8988T (cell line): ENCODE data around the gene SALL2.
"Not testable (repeated sequence)": the region's sequence is repeated elsewhere in the genome, so short reads cannot be mapped to it uniquely, and the experiment has no call there.

Experiments
- DNase-seq: peaks from one replicate; pipeline ENCODE4 v3.0.0; 2011

Gene SALL2

GRCh38 chr14:21525962-21526671 is at the start of gene SALL2:
Gene SALL2 (minus strand): TSS chr14:21526346. CDS start chr14:21526127, 219 bp downstream.
- no peak for DNase-seq

GRCh38 chr14:21575661-21576060 is 49.5 kb upstream of the SALL2 start:
- no peak for DNase-seq

- no peak for DNase-seq
Measured at GRCh38 chr14:21572604-21573003, 46.5 kb upstream of the SALL2 start.

GRCh38 chr14:21558703-21559170 is 32.6 kb upstream of the SALL2 start:
- DNase-seq = no peak

DNA sequence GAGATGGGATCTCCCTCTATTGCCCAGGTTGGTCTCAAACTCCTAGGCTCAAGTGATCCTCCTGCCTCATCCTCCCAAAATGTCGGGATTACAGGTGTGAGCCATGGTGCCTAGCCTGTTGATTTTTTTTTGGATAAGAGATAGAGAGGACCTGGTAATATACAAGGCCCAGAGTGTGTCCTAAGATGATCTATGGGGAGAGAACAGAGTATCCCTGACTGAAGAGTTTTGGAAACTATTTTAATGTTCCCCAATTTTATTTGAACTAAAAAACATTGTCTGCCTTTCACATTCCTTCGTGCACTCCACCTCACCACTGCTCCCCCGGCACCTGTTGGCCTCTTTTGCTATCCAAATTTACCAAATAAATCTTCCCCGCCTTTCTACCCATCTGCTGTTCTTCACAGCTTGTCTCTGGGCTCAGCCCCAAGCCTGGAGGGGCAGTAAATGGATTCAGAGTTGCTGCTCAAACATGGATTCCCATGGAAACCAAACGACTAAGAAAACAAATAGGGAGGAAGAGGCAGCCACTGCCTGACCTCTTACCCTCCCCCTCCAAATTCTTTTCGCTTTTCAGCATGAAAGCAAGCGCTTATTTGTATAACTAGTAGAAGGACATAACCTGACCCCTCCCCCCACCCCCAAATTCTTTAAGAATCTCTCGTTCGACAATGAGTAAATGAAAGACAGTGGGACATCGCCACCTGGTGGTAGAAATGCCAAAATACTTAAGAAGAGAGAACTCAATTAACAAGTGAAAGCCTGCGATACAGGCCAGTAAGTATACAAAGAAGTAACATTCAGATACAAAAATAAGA is 31.1 kb upstream of the SALL2 start:
- DNase-seq = peak; percentile 18

DNA sequence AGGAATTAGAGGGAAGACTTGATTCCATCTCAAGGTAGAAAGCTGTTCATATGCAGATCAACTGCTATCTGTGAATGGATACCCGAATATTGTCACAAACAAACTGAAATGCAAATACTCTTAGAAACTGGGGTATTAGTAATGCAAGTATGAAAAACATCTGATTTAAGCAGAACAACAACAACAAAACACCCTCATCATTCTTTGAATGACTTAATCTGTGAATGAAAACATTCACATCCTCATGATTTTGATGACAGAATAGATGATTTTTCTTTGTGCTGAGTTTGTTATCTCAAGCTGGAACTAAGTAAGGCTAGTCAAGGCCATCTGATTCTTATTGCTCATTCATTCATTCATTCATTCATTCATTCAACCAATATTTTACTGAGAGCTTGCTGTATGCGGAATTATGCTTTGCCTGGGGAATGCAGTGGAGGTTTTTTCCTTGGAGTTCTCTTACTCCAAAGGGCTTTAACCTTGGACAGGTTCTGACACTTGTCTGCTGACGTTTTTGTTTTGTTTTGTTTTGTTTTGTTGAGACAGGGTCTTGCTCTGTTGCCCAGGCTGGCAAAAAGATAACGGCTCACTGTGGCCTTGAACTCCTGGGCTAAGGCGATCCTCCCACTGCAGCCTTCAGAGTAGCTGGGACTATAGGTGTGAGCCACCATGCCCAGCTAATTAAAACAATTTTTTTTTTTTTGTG is 30.4 kb upstream of the SALL2 start:
- DNase-seq = no peak

DNA sequence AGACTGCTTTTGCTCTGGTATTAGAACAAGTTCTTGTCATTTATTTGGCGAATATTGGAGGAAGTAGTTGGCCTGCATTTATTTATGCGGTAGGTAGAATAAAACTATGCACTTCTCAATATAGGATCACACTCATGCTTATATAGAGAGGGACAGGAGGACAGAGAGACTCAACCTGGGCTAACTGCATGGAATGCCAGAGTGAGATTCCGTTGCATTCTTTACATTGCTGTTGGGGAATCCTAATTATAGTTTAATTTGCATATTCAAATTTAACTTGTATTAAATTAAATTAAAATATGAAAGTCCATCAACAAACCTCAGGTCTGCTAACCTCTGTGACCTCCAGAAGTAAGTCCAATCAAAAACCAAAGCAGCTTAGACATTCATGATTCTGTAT is 27.1 kb upstream of the SALL2 start:
- DNase-seq = no peak

DNA sequence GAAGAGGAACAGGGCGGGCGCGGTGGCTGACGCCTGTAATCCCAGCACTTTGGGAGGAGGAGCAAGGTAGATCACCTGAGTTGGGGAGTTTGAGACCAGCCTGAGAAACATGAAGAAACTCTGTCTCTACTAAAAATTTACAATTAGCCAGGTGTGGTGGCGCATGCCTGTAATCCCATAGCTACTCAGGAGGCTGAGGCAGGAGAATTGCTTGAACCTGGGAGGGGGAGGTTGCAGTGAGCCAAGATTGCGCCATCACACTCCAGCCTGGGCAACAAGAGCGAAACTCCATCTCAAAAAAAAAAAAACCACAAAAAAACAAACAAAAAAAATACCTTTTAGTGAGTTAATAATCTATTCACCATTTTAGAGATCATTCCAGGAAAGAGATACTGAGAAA is 18.4 kb upstream of the SALL2 start:
- DNase-seq = not testable (repeated sequence)

- no peak for DNase-seq
Measured at GRCh38 chr14:21543963-21544362, 17.8 kb upstream of the SALL2 start.

DNA sequence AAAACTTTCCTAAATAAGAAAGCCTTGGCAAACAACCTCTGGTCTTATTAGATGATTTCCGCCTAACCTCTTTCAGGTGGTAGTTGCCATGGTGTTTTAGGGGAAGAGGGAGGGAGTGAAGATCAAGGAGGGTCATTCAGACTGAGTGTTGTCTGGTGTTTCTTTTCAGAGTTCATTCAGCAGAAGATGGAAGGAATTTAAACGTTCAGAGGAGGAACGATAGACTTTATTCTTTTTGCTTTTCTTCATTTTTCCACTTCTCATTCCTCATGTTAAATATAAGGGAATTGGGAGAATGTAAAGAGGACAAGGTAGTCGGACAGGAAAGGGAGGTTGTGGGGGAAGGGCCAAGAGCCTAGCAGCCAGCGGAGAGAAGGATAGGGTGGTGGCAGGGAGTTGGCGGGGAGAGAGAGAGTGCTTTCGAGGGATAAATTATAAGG is 17.4 kb upstream of the SALL2 start:
- DNase-seq = no peak

DNA sequence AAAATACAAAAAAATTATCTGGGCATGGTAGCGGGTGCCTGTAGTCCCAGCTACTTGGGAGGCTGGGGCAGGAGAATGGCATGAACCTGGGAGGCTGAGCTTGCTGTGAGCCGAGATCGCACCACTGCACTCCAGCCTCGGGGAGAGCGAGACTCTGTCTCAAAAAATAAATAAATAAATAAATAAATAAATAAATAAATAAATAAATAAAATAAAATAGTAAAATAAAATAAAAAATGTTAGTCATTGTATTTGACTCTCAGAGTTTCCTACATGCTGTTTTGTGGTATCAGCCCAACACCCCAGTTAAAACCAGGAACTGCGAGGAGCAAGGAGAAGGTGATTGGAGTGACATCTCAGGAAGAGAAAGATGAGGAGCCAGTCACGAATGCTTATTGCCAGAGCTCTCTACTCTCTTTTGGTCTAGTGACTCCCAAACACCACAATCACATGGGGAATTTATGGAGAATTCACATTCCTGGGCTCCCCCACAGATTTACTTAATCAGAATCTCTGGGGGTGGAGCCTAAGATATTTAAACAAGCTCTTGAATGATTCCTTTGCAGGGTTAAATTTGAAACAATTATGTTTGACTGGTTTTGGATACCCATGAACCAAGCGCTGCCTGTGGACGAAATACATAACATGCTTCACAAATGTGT is 15.4 kb upstream of the SALL2 start:
- no peak for DNase-seq

- DNase-seq = no peak
Measured at GRCh38 chr14:21539189-21539940, 13.2 kb upstream of the SALL2 start.

GRCh38 chr14:21537090-21537424 is 10.9 kb upstream of the SALL2 start:
- DNase-seq = no peak

DNA sequence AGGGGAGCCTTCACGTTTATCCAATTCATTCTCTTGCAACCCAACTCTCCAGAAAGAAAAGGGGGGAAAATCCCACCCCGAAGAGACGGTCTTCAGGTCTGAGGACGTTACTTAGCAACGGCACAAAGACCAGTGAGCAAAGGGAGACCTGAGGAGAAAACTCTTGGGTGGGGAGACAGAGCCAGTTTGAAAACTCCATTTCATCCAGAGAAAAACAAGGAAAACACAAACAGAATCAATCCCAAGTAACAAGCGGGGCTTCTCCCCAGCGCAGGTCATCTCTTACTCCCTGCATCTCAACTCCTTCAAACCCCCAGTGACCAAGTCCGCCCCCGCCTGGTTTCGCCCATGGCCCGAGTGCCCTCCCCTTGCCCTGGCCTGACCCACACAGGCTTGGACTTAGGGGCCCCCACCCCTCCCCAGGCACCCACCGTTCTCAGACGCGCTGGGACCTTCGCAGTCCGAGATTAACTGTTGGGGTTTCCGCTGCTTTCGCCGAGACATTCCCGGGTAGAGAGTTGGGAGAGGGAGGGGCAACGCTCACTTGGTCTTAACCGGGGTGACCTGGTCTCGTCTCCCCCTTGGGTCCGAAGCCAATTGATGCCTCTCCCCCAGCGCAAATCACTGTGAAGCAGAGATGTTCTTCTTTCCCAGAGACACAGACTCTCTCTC is 10.4 kb upstream of the SALL2 start:
- no peak for DNase-seq

- no peak for DNase-seq
Measured at GRCh38 chr14:21535545-21536417, 9.6 kb upstream of the SALL2 start.

GRCh38 chr14:21534576-21534975 is 8.4 kb upstream of the SALL2 start:
- DNase-seq = no peak

DNA sequence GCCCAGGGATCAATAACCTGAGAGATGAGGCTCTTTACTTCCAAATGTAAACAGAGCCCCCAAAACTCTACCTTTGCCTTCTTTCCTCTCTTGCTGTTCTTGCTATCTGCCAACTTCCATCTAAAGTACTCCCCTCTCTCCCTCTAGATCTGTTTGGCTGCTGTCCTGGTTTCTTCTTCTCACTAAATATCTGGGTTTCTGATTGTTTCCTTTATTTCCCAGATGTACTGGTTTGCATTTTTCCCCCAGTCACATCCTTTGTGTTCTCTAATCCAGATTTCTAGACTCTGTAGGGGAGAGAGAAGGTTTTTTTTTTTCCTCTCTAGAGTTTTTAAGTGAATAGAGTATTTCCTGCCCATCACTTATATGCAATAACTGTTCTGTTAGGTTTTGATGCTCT is 7.1 kb upstream of the SALL2 start:
- no peak for DNase-seq

DNA sequence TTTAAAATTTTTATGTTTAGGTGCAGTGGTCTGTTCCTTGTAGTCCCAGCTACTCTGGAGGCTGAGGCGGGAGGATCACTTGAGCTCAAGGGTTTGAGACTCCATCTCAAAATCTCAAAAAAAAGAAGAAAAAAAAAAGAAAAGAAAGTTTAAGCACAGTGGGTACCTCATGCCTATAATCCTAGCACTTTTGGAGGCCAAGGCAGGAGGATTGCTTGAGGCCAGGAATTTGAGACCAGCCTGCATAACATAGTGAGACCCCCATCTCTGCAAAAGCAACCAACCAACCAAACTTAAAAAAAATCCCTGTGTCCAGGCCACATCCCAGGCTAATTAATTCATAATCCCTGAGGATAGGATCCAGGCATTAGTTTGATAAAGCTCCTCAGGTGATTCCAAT is 3.4 kb upstream of the SALL2 start:
- DNase-seq = no peak

GRCh38 chr14:21528381-21529348 is 2.5 kb upstream of the SALL2 start:
- DNase-seq = no peak

DNA sequence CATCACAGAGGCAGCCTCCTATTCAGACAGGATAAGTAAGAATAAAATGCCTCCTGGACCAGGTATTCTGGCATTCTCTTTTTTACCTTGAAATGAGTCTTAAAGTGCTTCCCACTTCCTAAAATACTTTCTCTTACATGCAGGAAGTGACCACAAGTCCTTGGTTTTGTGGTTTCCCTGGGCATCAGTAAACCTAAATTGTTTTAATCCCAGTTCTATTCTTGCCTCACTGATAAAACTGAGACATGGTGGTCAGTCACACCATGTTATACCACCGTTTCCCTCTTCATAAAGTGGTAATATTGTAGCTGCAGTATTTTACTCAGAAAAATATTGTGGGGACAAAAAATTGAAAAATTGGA is 1.2 kb upstream of the SALL2 start:
- no peak for DNase-seq
